HepG2 (cell line): ENCODE results near the gene SLC22A23. TPM values are rescaled to one million over a fixed set of nuclear protein-coding genes. Genes with fewer than 3 reads are reported as not detected.
A peak's percentile ranks its signal among the peaks of the same experiment; 100 is the strongest.

Experiments used
- CEBPG ChIP-seq: IDR thresholded peaks from 2 replicates; pipeline ENCODE4 v1.6.1; 2016
- GPN1 ChIP-seq: sonication (generic); formaldehyde crosslinking; IDR thresholded peaks from 2 replicates; pipeline ENCODE4 v1.5.1; 2020; ENCODE audit warnings: missing genetic modification reagents, borderline replicate concordance
- HMGXB3 ChIP-seq: sonication (generic); formaldehyde crosslinking; IDR thresholded peaks from 2 replicates; pipeline ENCODE4 v1.4.0; 2020; ENCODE audit warnings: missing genetic modification reagents, borderline replicate concordance
- IRF2 ChIP-seq: IDR thresholded peaks from 2 replicates; pipeline ENCODE4 v1.6.1; 2018; ENCODE audit warnings: missing genetic modification reagents, missing compliant biosample characterization
- KLF9 ChIP-seq: IDR thresholded peaks from 2 replicates; pipeline ENCODE4 v1.6.1; 2016; ENCODE audit warnings: low read depth
- RARA ChIP-seq: IDR thresholded peaks from 2 replicates; pipeline ENCODE4 v1.6.1; 2016; ENCODE audit warnings: missing genetic modification reagents, missing compliant biosample characterization
- SNRNP70 ChIP-seq: fragments of 200-400 bp; formaldehyde crosslinking; IDR thresholded peaks from 2 replicates; pipeline ENCODE4 v1.6.1; 2017; ENCODE audit warnings: mild to moderate bottlenecking, low read depth, low read length, moderate library complexity
- TAF15 ChIP-seq: fragments of 200-400 bp; formaldehyde crosslinking; IDR thresholded peaks from one replicate; pipeline ENCODE4 v1.6.1; 2018; ENCODE audit warnings: mild to moderate bottlenecking, low read depth, low read length; ENCODE audit not compliant: poor library complexity, severe bottlenecking
- XRCC5 ChIP-seq: fragments of 200-400 bp; formaldehyde crosslinking; optimal IDR thresholded peaks from 2 replicates; pipeline ENCODE3; 2017; ENCODE audit warnings: mild to moderate bottlenecking, low read length
- ZIK1 ChIP-seq: sonication (generic); formaldehyde crosslinking; IDR thresholded peaks from 2 replicates; pipeline ENCODE4 v1.5.0; 2020; ENCODE audit warnings: mild to moderate bottlenecking, low read depth, missing genetic modification reagents, borderline replicate concordance
- ZNF652 ChIP-seq: IDR thresholded peaks from 2 replicates; pipeline ENCODE4 v1.6.1; 2016; ENCODE audit warnings: low read depth, borderline replicate concordance
- ZNF703 ChIP-seq: sonication (generic); formaldehyde crosslinking; IDR thresholded peaks from 2 replicates; pipeline ENCODE4 v1.5.1; 2020; ENCODE audit warnings: missing genetic modification reagents, mild to moderate bottlenecking, moderate library complexity, borderline replicate concordance
- ZNF737 ChIP-seq: sonication (generic); formaldehyde crosslinking; IDR thresholded peaks from 2 replicates; pipeline ENCODE4 v1.5.0; 2020; ENCODE audit warnings: missing genetic modification reagents, mild to moderate bottlenecking, borderline replicate concordance
- ZZZ3 ChIP-seq: sonication (generic); formaldehyde crosslinking; IDR thresholded peaks from 2 replicates; pipeline ENCODE4 v1.4.0; 2020; ENCODE audit warnings: missing genetic modification reagents, mild to moderate bottlenecking, borderline replicate concordance
- polyA plus RNA-seq, 8 experiments: library from polyadenylated mRNA; depleted of rRNA in 3 of 8; stranded (reverse) in 7 of 8; unstranded in 1 of 8; fragments of >200 nt; fragmentation: Illumina TruSeq in 4 of 8; extraction: Trizol in 4 of 8; gene quantifications; 2 replicates each; pipeline versions ENCODE4 v1.2.1 to v1.2.3, GENCODE V29; 2011 to 2016; ENCODE audit warnings: low read depth in 4 of 8, missing spikeins in 1 of 8, mixed read lengths in 1 of 8; ENCODE audit not compliant: insufficient read depth in 1 of 8
- total RNA-seq, 5 experiments: library from RNA; depleted of rRNA; stranded (reverse); fragments of >200 nt; fragmentation: Illumina TruSeq; extraction: Trizol; gene quantifications; 2 replicates each; pipeline ENCODE4 v1.2.3, GENCODE V29; 2016; ENCODE audit warnings: low read depth in 1 of 5
- TF ChIP-seq, protein P1 (sequence below), 2 experiments: fragments of 450-650 bp in 1 of 2; sonication (generic) in 1 of 2; formaldehyde crosslinking in 1 of 2; IDR thresholded peaks; 2 replicates each; pipeline versions ENCODE4 v1.6.1 to v1.8.0; 2016 to 2022; ENCODE audit warnings: antibody characterized with exemption in 1 of 2, mild to moderate bottlenecking in 1 of 2, missing genetic modification reagents in 1 of 2

The SLC22A23 gene
- total and polyA plus RNA-seq, 2 of the 13 experiments (the other 11 are each of a cell fraction or from before 2014, with no cell fraction given): 11.8 to 17.5 TPM

DNA sequence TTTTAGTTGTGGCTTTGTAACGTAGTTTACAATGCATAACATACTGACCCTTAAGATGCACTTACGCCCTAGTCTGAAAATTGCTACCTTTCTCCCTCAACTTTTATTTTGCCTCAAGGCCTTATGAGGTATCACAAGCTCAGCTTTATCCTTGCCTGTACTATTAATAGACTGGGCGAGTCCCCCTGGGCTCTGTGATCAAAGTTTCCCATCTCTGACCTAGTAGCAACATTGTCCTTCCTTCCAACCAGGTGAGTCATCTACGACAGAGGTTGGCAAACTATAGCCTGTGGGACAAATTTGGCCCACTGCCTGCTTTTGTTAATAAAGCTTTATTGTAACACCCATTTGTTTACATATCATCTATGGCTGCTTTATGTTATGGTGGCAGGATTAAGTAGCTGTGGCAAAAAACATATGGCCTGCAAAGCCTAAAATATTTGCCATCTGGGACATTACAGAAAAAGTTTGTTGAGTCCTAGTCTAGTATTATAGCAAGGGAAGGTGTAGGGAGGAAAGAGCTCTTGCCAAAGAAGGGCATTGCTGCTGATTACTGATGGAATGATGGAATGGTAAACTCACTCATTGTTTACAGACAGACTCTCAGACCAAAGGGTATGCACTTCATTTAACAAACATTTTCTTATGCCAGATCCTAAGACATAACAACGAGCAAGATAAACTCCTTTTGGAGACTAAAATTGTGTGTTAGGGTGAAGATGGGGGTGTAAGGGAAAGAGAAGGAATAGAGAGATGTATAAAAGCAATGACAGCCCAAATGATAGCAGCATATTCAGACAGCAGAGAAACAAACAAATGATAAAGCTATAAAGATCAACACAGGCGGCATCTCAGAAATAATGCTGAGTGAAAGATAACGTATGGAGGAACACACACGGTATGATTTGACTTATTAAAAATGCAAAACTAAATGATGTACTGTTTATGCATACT, 74.2 kb downstream of the SLC22A23 start (continued):
- TF ChIP-seq RARA (CRISPR knock-in tag) (peak; percentile 78), ZNF652 (CRISPR knock-in tag) (peak; percentile 11; the same call in 1 of the 2 replicates), HMGXB3 (CRISPR knock-in tag) (peak; percentile 69; the same call in 1 of the 2 replicates), XRCC5 (peak; percentile 50), ZIK1 (CRISPR knock-in tag) (0 out of 2 replicates have a peak, but pooled peaks have one; percentile 48), ZZZ3 (CRISPR knock-in tag) (no peak), TAF15 (no peak), GPN1 (no peak), IRF2 (CRISPR knock-in tag) (peak; percentile 64), CEBPG (CRISPR knock-in tag) (peak; percentile 57; the same call in 1 of the 2 replicates), ZNF703 (no peak), ZNF737 (CRISPR knock-in tag) (no peak), KLF9 (CRISPR knock-in tag) (no peak), SNRNP70 (no peak)
- TF ChIP-seq, protein P1, sequence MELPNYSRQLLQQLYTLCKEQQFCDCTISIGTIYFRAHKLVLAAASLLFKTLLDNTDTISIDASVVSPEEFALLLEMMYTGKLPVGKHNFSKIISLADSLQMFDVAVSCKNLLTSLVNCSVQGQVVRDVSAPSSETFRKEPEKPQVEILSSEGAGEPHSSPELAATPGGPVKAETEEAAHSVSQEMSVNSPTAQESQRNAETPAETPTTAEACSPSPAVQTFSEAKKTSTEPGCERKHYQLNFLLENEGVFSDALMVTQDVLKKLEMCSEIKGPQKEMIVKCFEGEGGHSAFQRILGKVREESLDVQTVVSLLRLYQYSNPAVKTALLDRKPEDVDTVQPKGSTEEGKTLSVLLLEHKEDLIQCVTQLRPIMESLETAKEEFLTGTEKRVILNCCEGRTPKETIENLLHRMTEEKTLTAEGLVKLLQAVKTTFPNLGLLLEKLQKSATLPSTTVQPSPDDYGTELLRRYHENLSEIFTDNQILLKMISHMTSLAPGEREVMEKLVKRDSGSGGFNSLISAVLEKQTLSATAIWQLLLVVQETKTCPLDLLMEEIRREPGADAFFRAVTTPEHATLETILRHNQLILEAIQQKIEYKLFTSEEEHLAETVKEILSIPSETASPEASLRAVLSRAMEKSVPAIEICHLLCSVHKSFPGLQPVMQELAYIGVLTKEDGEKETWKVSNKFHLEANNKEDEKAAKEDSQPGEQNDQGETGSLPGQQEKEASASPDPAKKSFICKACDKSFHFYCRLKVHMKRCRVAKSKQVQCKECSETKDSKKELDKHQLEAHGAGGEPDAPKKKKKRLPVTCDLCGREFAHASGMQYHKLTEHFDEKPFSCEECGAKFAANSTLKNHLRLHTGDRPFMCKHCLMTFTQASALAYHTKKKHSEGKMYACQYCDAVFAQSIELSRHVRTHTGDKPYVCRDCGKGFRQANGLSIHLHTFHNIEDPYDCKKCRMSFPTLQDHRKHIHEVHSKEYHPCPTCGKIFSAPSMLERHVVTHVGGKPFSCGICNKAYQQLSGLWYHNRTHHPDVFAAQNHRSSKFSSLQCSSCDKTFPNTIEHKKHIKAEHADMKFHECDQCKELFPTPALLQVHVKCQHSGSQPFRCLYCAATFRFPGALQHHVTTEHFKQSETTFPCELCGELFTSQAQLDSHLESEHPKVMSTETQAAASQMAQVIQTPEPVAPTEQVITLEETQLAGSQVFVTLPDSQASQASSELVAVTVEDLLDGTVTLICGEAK (IDR thresholded peaks at IDR 0.05): peak; percentile 100
- TF ChIP-seq, protein P1 (CRISPR knock-in tag; IDR thresholded peaks at IDR 0.05): peak; percentile 100
